CD4-positive, CD25-positive, alpha-beta regulatory T cell (primary cell): Measurements from ENCODE around the gene APOL2. TPM values are rescaled to one million over a fixed set of nuclear protein-coding genes. Genes with fewer than 3 reads are reported as not detected.
"Not testable (repeated sequence)": the region's sequence is repeated elsewhere in the genome, so short reads cannot be mapped to it uniquely, and the experiment has no call there.

ENCODE experiments used
- ATAC-seq, 2 donors: fragments of 150-1000 bp; cut with Tn5 transposase; one replicate each; pipeline ENCODE4 v1.10.0; 2021; ENCODE audit warnings: low read depth in 2 of 2, moderate number of reproducible peaks in 2 of 2, moderate library complexity in 1 of 2
- DNase-seq, 3 donors: peaks; one replicate each; pipeline versions ENCODE4 v3.0.0 to v3.0.0-alpha.2; 2012 to 2022; ENCODE audit warnings: mixed read lengths in 1 of 3
- H3K27ac ChIP-seq: one replicate; pipeline ENCODE4 v1.7.0; 2013; ENCODE audit warnings: mild to moderate bottlenecking, low read length; ENCODE audit not compliant: insufficient read depth, poor library complexity, severe bottlenecking
- H3K27me3 ChIP-seq: one replicate; pipeline ENCODE4 v1.7.0; 2013; ENCODE audit warnings: low read length; ENCODE audit not compliant: control insufficient read depth, insufficient read depth
- H3K36me3 ChIP-seq: one replicate; pipeline ENCODE4 v1.7.0; 2013; ENCODE audit warnings: mild to moderate bottlenecking, low read length, moderate library complexity; ENCODE audit not compliant: control insufficient read depth, insufficient read depth
- H3K4me1 ChIP-seq: 2 replicates; pipeline ENCODE4 v1.7.0; 2013; ENCODE audit warnings: mild to moderate bottlenecking, low read length; ENCODE audit not compliant: insufficient read depth, control insufficient read depth, poor library complexity, severe bottlenecking
- H3K4me3 ChIP-seq: one replicate; pipeline ENCODE4 v1.7.0; 2013; ENCODE audit warnings: low read depth, mild to moderate bottlenecking, low read length, moderate library complexity
- H3K9me3 ChIP-seq, 2 experiments: 1 replicate in 1 of 2; 2 replicates in 1 of 2; pipeline ENCODE4 v1.7.0; 2013; ENCODE audit warnings: low read length in 2 of 2, mild to moderate bottlenecking in 1 of 2, moderate library complexity in 1 of 2; ENCODE audit not compliant: control insufficient read depth in 2 of 2
- H3K27ac Mint-ChIP-seq, 3 donors: one replicate each; pipeline ENCODE4 v1.8.0; 2020 to 2022; ENCODE audit warnings: mild to moderate bottlenecking in 3 of 3, mixed read lengths in 3 of 3, moderate library complexity in 2 of 3
- H3K27me3 Mint-ChIP-seq: one replicate; pipeline ENCODE4 v1.8.0; 2022; ENCODE audit warnings: mild to moderate bottlenecking, mixed read lengths
- H3K36me3 Mint-ChIP-seq: one replicate; pipeline ENCODE4 v1.8.0; 2020; ENCODE audit warnings: mixed read lengths
- H3K4me1 Mint-ChIP-seq, 4 donors: one replicate each; pipeline ENCODE4 v1.8.0; 2020 to 2022; ENCODE audit warnings: mixed read lengths in 4 of 4, mild to moderate bottlenecking in 1 of 4
- H3K4me3 Mint-ChIP-seq, 4 donors: one replicate each; pipeline ENCODE4 v1.8.0; 2020 to 2022; ENCODE audit warnings: mild to moderate bottlenecking in 4 of 4, mixed read lengths in 4 of 4, moderate library complexity in 3 of 4
- H3K9me3 Mint-ChIP-seq, 7 donors: one replicate each; pipeline ENCODE4 v1.8.0; 2020 to 2022; ENCODE audit warnings: mixed read lengths in 7 of 7, mild to moderate bottlenecking in 3 of 7, moderate library complexity in 2 of 7
- polyA plus RNA-seq, 4 donors: library from polyadenylated mRNA; unstranded; fragments of 300-500 nt; fragmentation: Illumina TruSeq; gene quantifications; one replicate each; pipeline ENCODE4 v1.2.3, GENCODE V29; 2021
- total RNA-seq: library from RNA; stranded (reverse); gene quantifications from one replicate; pipeline ENCODE4 v1.2.3, GENCODE V29; 2022

The APOL2 gene
- total and polyA plus RNA-seq, 5 donors from 2014 or later: 18.8 to 69.7 (median 22.3) TPM

- peaks cover 7 to 19% (median 13%) of the 10 kb centered on the region in 4 donors for H3K4me1 Mint-ChIP-seq
- not testable (repeated sequence) for H3K4me3 Mint-ChIP-seq, H3K4me3 ChIP-seq, H3K9me3 Mint-ChIP-seq, H3K27me3 Mint-ChIP-seq, DNase-seq, H3K4me1 ChIP-seq, ATAC-seq, H3K27me3 ChIP-seq, H3K27ac ChIP-seq, H3K9me3 ChIP-seq
- peak overlapping the region in 1 of 3 donors; percentile 73 for H3K27ac Mint-ChIP-seq
- H3K36me3 Mint-ChIP-seq: peaks cover 62% of the 10 kb centered on the region
- peaks cover 70% of the 10 kb centered on the region for H3K36me3 ChIP-seq
Measured at GRCh38 chr22:36229649-36230048, 9.7 kb downstream of the APOL2 start.

- H3K9me3 ChIP-seq: no peaks in the 10 kb centered on the region
- H3K27me3 ChIP-seq: no peaks in the 10 kb centered on the region
- H3K36me3 Mint-ChIP-seq: peaks cover 58% of the 10 kb centered on the region
- H3K36me3 ChIP-seq: peaks cover 63% of the 10 kb centered on the region
- DNase-seq (no peak), ATAC-seq (no peak)
- no peak overlapping the region for H3K4me3 ChIP-seq
- H3K4me3 Mint-ChIP-seq: no peak overlapping the region
- H3K27me3 Mint-ChIP-seq: no peaks in the 10 kb centered on the region
- H3K9me3 Mint-ChIP-seq: no peaks in the 10 kb centered on the region
- no peak overlapping the region for H3K27ac ChIP-seq
- H3K4me1 ChIP-seq: no peaks in the 10 kb centered on the region
- H3K4me1 Mint-ChIP-seq: peaks cover 0 to 14% (median 7%) of the 10 kb centered on the region in 4 donors
- H3K27ac Mint-ChIP-seq: peak overlapping the region in 2 of 3 donors; percentile 55 to 73
Measured at GRCh38 chr22:36228944-36229343, 10.4 kb downstream of the APOL2 start.

- peak overlapping the region in 1 of 3 donors; percentile 55 for H3K27ac Mint-ChIP-seq
- not testable (repeated sequence) for H3K9me3 ChIP-seq, H3K27ac ChIP-seq, H3K9me3 Mint-ChIP-seq, ATAC-seq, H3K4me3 ChIP-seq, DNase-seq, H3K4me1 ChIP-seq, H3K4me1 Mint-ChIP-seq, H3K27me3 ChIP-seq, H3K27me3 Mint-ChIP-seq, H3K4me3 Mint-ChIP-seq
- peaks cover 58% of the 10 kb centered on the region for H3K36me3 ChIP-seq
- peaks cover 52% of the 10 kb centered on the region for H3K36me3 Mint-ChIP-seq
Measured at GRCh38 chr22:36228369-36228768, 11.0 kb downstream of the APOL2 start.

GRCh38 chr22:36227806-36228205 lies 11.5 kb downstream of the APOL2 start:
- Mint-ChIP-seq H3K36me3 (peaks cover 47% of the 10 kb centered on the region), H3K27me3 (no peaks in the 10 kb centered on the region), H3K27ac (peak overlapping the region in 1 of 3 donors; percentile 11), H3K9me3 (no peaks in the 10 kb centered on the region), H3K4me3 (no peak overlapping the region), H3K4me1 (peaks cover 0 to 6% (median 1%) of the 10 kb centered on the region in 4 donors)
- DNase-seq (no peak), ATAC-seq (no peak)
- H3K9me3 ChIP-seq: no peaks in the 10 kb centered on the region
- H3K27ac ChIP-seq: no peak overlapping the region
- H3K36me3 ChIP-seq: peaks cover 52% of the 10 kb centered on the region
- no peaks in the 10 kb centered on the region for H3K4me1 ChIP-seq
- H3K4me3 ChIP-seq: no peak overlapping the region
- H3K27me3 ChIP-seq: no peaks in the 10 kb centered on the region

GRCh38 chr22:36227396-36227795 lies 11.9 kb downstream of the APOL2 start:
- no peaks in the 10 kb centered on the region for H3K9me3 Mint-ChIP-seq
- no peaks in the 10 kb centered on the region for H3K4me1 ChIP-seq
- peaks cover 48% of the 10 kb centered on the region for H3K36me3 ChIP-seq
- H3K4me3 ChIP-seq: no peak overlapping the region
- H3K27ac ChIP-seq: no peak overlapping the region
- H3K9me3 ChIP-seq: no peaks in the 10 kb centered on the region
- no peaks in the 10 kb centered on the region for H3K27me3 ChIP-seq
- peaks cover 46% of the 10 kb centered on the region for H3K36me3 Mint-ChIP-seq
- no peak overlapping the region for H3K4me3 Mint-ChIP-seq
- H3K4me1 Mint-ChIP-seq: peaks cover 0 to 4% (median 1%) of the 10 kb centered on the region in 4 donors
- peak overlapping the region in 1 of 3 donors; percentile 11 for H3K27ac Mint-ChIP-seq
- DNase-seq (peak in 1 of 3 donors; percentile 26), ATAC-seq (no peak)
- H3K27me3 Mint-ChIP-seq: no peaks in the 10 kb centered on the region

- DNase-seq: no peak
- Histone ChIP-seq H3K4me3 (no peak overlapping the region), H3K9me3 (no peaks in the 10 kb centered on the region), H3K27ac (no peak overlapping the region), H3K36me3 (peaks cover 36% of the 10 kb centered on the region), H3K27me3 (no peaks in the 10 kb centered on the region), H3K4me1 (no peaks in the 10 kb centered on the region)
- Mint-ChIP-seq H3K4me3 (no peak overlapping the region), H3K36me3 (peaks cover 36% of the 10 kb centered on the region), H3K27ac (peak overlapping the region in 1 of 3 donors; percentile 42), H3K27me3 (peaks cover 12% of the 10 kb centered on the region), H3K4me1 (peaks cover 2 to 12% (median 8%) of the 10 kb centered on the region in 4 donors), H3K9me3 (no peaks in the 10 kb centered on the region)
- ATAC-seq: no peak
Measured at GRCh38 chr22:36226189-36226588, 13.1 kb downstream of the APOL2 start.

- H3K4me1 ChIP-seq: no peaks in the 10 kb centered on the region
- H3K9me3 ChIP-seq: no peaks in the 10 kb centered on the region
- Mint-ChIP-seq H3K27ac (peak overlapping the region in 1 of 3 donors; percentile 31), H3K27me3 (peaks cover 17% of the 10 kb centered on the region), H3K36me3 (peaks cover 30% of the 10 kb centered on the region), H3K9me3 (no peaks in the 10 kb centered on the region), H3K4me1 (peaks cover 2 to 14% (median 9%) of the 10 kb centered on the region in 4 donors), H3K4me3 (no peak overlapping the region)
- H3K27ac ChIP-seq: no peak overlapping the region
- peaks cover 5% of the 10 kb centered on the region for H3K27me3 ChIP-seq
- no peak overlapping the region for H3K4me3 ChIP-seq
- H3K36me3 ChIP-seq: peaks cover 32% of the 10 kb centered on the region
- no peak for ATAC-seq
- DNase-seq: no peak
Measured at GRCh38 chr22:36225333-36225922, 13.9 kb downstream of the APOL2 start.

GRCh38 chr22:36224245-36224644 lies 15.1 kb downstream of the APOL2 start:
- Histone ChIP-seq H3K4me3 (no peak overlapping the region), H3K27ac (no peak overlapping the region), H3K36me3 (peaks cover 20% of the 10 kb centered on the region), H3K27me3 (peaks cover 8% of the 10 kb centered on the region), H3K9me3 (no peaks in the 10 kb centered on the region), H3K4me1 (no peaks in the 10 kb centered on the region)
- ATAC-seq: no peak
- Mint-ChIP-seq H3K4me3 (no peak overlapping the region), H3K36me3 (peaks cover 20% of the 10 kb centered on the region), H3K27me3 (peaks cover 26% of the 10 kb centered on the region), H3K27ac (no peak overlapping the region), H3K4me1 (peaks cover 3 to 14% (median 9%) of the 10 kb centered on the region in 4 donors), H3K9me3 (no peaks in the 10 kb centered on the region)
- DNase-seq: no peak
